Right lobe of liver (tissue), 4 donors: ENCODE data around the gene ADO.

Experiments used
- CTCF ChIP-seq, 4 donors: fragments of 200-600 bp in 3 of 4; fragments of 450-650 bp in 1 of 4; IDR thresholded peaks; one replicate each; pipeline versions ENCODE4 v1.5.1 to v1.8.0; 2016 to 2022; ENCODE audit warnings: antibody characterized with exemption in 4 of 4, mild to moderate bottlenecking in 2 of 4
- POLR2A ChIP-seq: fragments of 450-650 bp; IDR thresholded peaks from one replicate; pipeline ENCODE4 v1.6.1; 2017; ENCODE audit warnings: antibody characterized with exemption, mild to moderate bottlenecking
- donor health status: DM: no; HTN: no; CAD: no.
- donor health status: DM: no; HTN: no; CAD: no.
- donor health status: DM: no; HTN: yes; CAD: no.

GRCh38 chr10:62816076-62816330 is 11.5 kb downstream of the ADO start:
- TF ChIP-seq CTCF (IDR thresholded peaks at IDR 0.05) (no peak), POLR2A (no peak)
